GM12878 (cell line): Measurements from ENCODE around the gene PNMA6F.

Experiments used
- CBX5 ChIP-seq: sonication (generic); IDR thresholded peaks from 2 replicates; pipeline ENCODE4 v1.6.1; 2016; ENCODE audit warnings: low read depth, moderate library complexity, mild to moderate bottlenecking, inconsistent platforms
- NR2C2 ChIP-seq: IDR thresholded peaks from 2 replicates; pipeline ENCODE4 v1.6.1; 2011; ENCODE audit warnings: borderline replicate concordance, low read depth; ENCODE audit not compliant: control insufficient read depth, insufficient read length

GRCh38 chrX:153301746-153302145 is 19.8 kb downstream of the PNMA6F start:
- TF ChIP-seq NR2C2, result no peak
- no peak for TF ChIP-seq CBX5
